Tibial nerve (tissue), 4 donors: ENCODE results near the gene MARVELD1. TPM values are rescaled to one million over a fixed set of nuclear protein-coding genes. Genes with fewer than 3 reads are reported as not detected.

Source experiments
- DNase-seq, 2 donors: peaks; one replicate each; pipeline ENCODE4 v3.0.0-alpha.2; 2019; ENCODE audit warnings: low spot score in 2 of 2
- H3K27ac ChIP-seq, 4 donors: fragments of 200-600 bp; sonication (generic) in 3 of 4; one replicate each; pipeline ENCODE4 v1.5.1; 2017 to 2019; ENCODE audit warnings: mild to moderate bottlenecking in 1 of 4
- H3K27me3 ChIP-seq, 2 donors: fragments of 200-600 bp; sonication (generic) in 1 of 2; one replicate each; pipeline versions ENCODE4 v1.5.1 to v1.6.0; 2017 to 2019
- H3K36me3 ChIP-seq, 3 donors: fragments of 200-600 bp; sonication (generic); one replicate each; pipeline ENCODE4 v1.5.1; 2018 to 2019
- H3K4me1 ChIP-seq, 4 donors: fragments of 200-600 bp; sonication (generic) in 3 of 4; one replicate each; pipeline ENCODE4 v1.5.1; 2017 to 2019
- H3K4me3 ChIP-seq, 4 donors: fragments of 200-600 bp; sonication (generic) in 3 of 4; one replicate each; pipeline ENCODE4 v1.5.1; 2017 to 2019; ENCODE audit warnings: mild to moderate bottlenecking in 1 of 4, moderate library complexity in 1 of 4
- H3K9me3 ChIP-seq, 4 donors: fragments of 200-600 bp; sonication (generic) in 3 of 4; one replicate each; pipeline ENCODE4 v1.5.1; 2017 to 2019
- EP300 ChIP-seq, 2 donors: sonication (generic); formaldehyde crosslinking; IDR thresholded peaks; one replicate each; pipeline ENCODE4 v1.6.1; 2017; ENCODE audit warnings: antibody characterized with exemption in 2 of 2, mild to moderate bottlenecking in 1 of 2
- POLR2A ChIP-seq, 2 donors: fragments of 450-650 bp; IDR thresholded peaks; one replicate each; pipeline ENCODE4 v1.6.1; 2017; ENCODE audit warnings: antibody characterized with exemption in 2 of 2, mild to moderate bottlenecking in 2 of 2, moderate library complexity in 2 of 2
- WGBS, 2 donors: methylation state at CpG; one replicate each; pipeline ENCODE4 v1.1.5; 2018; 5-methylcytosine and 5-hydroxymethylcytosine counted together
- total RNA-seq, 4 donors: library from RNA; depleted of rRNA; stranded (reverse); fragments of >200 nt; gene quantifications; one replicate each; pipeline ENCODE4 v1.1.0, GENCODE V29; 2016
- TF ChIP-seq, protein P1 (sequence below), 5 experiments: fragments of 200-600 bp in 3 of 5; fragments of 450-650 bp in 2 of 5; sonication (generic) in 3 of 5; IDR thresholded peaks; one replicate each; pipeline ENCODE4 v1.5.1; 2016 to 2019; ENCODE audit warnings: antibody characterized with exemption in 5 of 5, mild to moderate bottlenecking in 3 of 5, moderate library complexity in 2 of 5

MARVELD1 gene
- total RNA-seq, 4 donors from 2014 or later = 28.0 to 45.3 (median 42.2) TPM

DNA sequence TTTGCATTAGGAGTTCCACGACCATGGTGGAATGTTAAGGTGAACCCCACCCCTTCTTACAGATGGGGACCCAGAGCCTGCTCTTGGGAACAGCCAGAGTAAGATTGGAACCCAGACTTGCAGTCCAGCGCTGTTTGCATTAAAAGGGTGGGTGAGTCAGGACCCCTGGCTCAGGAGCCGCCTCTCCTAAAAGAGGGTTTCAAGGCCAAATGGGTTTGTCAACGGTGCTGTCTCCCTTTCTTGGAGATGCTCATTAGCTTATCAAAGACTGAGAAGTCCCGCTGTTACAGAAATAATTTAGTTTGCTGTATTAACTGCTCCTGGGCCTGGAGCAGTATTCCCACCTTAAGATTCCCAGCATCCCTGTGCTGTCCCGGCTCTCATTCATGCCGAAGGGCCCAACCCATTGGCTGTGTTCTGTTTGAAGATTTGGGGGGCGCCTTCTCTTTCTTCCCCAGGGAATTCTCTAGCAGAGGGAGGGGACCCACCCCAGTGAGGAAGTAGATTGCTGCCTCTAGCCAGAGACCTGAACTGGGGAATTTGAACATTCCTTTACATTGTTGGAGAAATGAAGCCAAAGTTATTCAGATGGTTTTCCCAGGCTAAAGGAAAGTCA, 1.8 kb downstream of the MARVELD1 start:
- peak overlapping the region; percentile 41 to 82 (median 68) for H3K4me3 ChIP-seq
- TF ChIP-seq, protein P1, sequence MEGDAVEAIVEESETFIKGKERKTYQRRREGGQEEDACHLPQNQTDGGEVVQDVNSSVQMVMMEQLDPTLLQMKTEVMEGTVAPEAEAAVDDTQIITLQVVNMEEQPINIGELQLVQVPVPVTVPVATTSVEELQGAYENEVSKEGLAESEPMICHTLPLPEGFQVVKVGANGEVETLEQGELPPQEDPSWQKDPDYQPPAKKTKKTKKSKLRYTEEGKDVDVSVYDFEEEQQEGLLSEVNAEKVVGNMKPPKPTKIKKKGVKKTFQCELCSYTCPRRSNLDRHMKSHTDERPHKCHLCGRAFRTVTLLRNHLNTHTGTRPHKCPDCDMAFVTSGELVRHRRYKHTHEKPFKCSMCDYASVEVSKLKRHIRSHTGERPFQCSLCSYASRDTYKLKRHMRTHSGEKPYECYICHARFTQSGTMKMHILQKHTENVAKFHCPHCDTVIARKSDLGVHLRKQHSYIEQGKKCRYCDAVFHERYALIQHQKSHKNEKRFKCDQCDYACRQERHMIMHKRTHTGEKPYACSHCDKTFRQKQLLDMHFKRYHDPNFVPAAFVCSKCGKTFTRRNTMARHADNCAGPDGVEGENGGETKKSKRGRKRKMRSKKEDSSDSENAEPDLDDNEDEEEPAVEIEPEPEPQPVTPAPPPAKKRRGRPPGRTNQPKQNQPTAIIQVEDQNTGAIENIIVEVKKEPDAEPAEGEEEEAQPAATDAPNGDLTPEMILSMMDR (IDR thresholded peaks at IDR 0.05) = no peak
- TF ChIP-seq EP300 (IDR thresholded peaks at IDR 0.05) = no peak
- TF ChIP-seq POLR2A (IDR thresholded peaks at IDR 0.05) = no peak
- H3K27ac ChIP-seq = peak overlapping the region; percentile 90 to 99 (median 96)
- peaks cover 0 to 17% (median 0%) of the 10 kb centered on the region in 3 donors for H3K36me3 ChIP-seq
- no peaks in the 10 kb centered on the region for H3K9me3 ChIP-seq
- peaks cover 6 to 75% (median 50%) of the 10 kb centered on the region in 4 donors for H3K4me1 ChIP-seq
- 16 to 24% methylated on average over 8 of the region's 8 CpGs for WGBS, 2 donors
- no peaks in the 10 kb centered on the region for H3K27me3 ChIP-seq
- DNase-seq = no peak

DNA sequence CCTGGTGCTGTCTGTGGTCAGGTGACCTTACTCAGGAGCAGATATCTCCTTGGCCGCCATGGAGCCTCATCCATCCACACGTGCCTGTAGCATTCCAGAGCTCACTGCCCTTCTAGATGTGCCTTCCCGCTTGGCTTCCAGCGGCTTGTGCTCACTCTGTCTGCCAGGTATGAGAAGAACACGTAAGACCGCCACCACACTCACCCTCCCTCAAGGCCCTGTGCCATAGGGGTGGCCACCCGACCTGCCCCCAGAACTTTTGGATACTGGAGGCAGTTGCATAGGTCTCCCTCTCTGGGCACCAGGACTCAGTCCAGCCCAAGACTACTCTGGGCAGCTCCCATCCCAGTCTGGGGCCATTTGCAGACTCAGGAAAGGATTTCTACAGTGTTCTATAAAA, 4.1 kb downstream of the MARVELD1 start:
- Histone ChIP-seq H3K4me3 (no peak overlapping the region), H3K27me3 (no peaks in the 10 kb centered on the region), H3K27ac (peak overlapping the region; percentile 58 to 99 (median 81)), H3K36me3 (peaks cover 0 to 20% (median 0%) of the 10 kb centered on the region in 3 donors), H3K4me1 (peaks cover 6 to 69% (median 48%) of the 10 kb centered on the region in 4 donors), H3K9me3 (no peaks in the 10 kb centered on the region)
- TF ChIP-seq POLR2A (IDR thresholded peaks at IDR 0.05) (no peak), EP300 (IDR thresholded peaks at IDR 0.05) (no peak)
- TF ChIP-seq, protein P1 (IDR thresholded peaks at IDR 0.05) = no peak
- WGBS, 2 donors = 78% methylated on average over 7 of the region's 7 CpGs
- no peak for DNase-seq

DNA sequence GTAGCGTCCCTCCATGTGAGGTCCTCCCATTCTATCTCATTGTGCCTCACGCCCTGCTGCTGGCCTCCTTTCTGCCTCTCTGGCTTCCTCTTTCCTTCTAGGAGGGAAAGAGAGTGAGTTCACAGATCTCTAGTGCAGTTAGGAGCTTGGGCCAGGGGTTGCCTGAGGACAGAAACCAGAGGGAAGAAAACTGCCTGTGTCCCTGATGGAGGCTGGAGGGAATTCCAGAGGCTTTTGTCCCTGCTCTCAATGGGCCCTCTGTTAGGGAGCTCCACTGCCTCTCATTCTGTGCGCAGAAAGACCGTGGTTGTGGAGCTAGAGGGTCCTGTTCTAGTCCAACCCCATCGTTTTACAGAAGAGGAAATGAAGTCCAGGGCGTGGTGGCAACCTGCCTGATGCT, 4.6 kb downstream of the MARVELD1 start:
- DNase-seq = peak in 1 of 2 donors; percentile 23
- Histone ChIP-seq H3K4me3 (no peak overlapping the region), H3K9me3 (no peaks in the 10 kb centered on the region), H3K36me3 (peaks cover 0 to 20% (median 0%) of the 10 kb centered on the region in 3 donors), H3K27me3 (no peaks in the 10 kb centered on the region), H3K4me1 (peaks cover 6 to 69% (median 45%) of the 10 kb centered on the region in 4 donors), H3K27ac (peak overlapping the region; percentile 58 to 99 (median 81))
- 10 to 26% methylated on average over 6 of the region's 6 CpGs for WGBS, 2 donors
- TF ChIP-seq, protein P1 (IDR thresholded peaks at IDR 0.05) = no peak
- TF ChIP-seq POLR2A (IDR thresholded peaks at IDR 0.05) (no peak), EP300 (IDR thresholded peaks at IDR 0.05) (peak in 1 of 2 donors; percentile 77)

DNA sequence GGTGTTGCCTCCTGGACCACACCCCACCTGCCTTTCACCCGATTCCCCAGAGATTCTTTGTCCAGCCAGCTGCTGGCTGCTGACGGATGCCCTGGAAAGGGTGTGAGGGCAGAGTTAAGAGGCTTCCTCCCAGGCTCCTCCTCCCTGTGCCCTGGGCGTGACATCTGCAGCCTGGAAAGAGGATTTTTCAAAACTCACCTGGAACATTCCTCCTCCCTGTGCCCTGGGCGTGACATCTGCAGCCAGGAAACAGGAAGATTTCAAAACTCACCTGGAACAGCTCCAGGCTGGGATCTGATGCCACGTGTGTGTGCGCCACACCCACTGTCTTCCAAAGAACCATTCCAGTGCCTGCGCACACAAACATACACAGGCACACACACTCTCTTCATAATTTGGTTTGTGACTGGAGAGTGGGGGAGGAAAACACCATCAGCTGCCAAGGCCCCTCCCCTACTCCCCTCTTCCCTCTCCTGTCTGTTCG, 5.2 kb downstream of the MARVELD1 start:
- Histone ChIP-seq H3K27ac (peak overlapping the region; percentile 58 to 99 (median 81)), H3K4me3 (no peak overlapping the region), H3K4me1 (peaks cover 6 to 69% (median 44%) of the 10 kb centered on the region in 4 donors), H3K9me3 (no peaks in the 10 kb centered on the region), H3K36me3 (peaks cover 0 to 20% (median 0%) of the 10 kb centered on the region in 3 donors), H3K27me3 (no peaks in the 10 kb centered on the region)
- TF ChIP-seq POLR2A (IDR thresholded peaks at IDR 0.05) = no peak
- peak; percentile 73 for TF ChIP-seq EP300 (IDR thresholded peaks at IDR 0.05)
- DNase-seq = peak; percentile 72 to 80
- WGBS, 2 donors = 20 to 25% methylated on average over 8 of the region's 8 CpGs

DNA sequence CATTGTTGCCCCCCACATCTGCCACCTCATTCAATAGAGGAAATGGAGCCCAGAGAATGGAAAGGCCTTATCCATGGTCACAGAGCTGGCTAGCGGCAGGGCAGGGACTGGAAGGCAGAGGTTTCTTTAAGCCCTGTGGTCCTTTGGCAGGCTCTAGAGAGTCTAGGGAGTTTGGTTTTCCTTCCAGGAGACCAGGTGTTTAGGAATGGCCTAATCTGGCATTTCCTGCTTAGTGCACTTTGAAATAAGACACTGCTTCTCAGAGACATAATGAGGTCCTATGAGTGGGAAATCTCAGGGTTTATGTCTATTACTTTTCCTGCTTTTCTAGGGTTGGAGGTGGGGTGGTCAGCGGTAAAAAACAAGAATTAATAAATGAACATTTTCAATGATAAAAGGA, 6.1 kb downstream of the MARVELD1 start:
- 79 to 81% methylated on average over 2 of the region's 2 CpGs for WGBS, 2 donors
- Histone ChIP-seq H3K9me3 (no peaks in the 10 kb centered on the region), H3K4me1 (peaks cover 6 to 77% (median 41%) of the 10 kb centered on the region in 4 donors), H3K27me3 (no peaks in the 10 kb centered on the region), H3K36me3 (peaks cover 0 to 20% (median 0%) of the 10 kb centered on the region in 3 donors), H3K27ac (peak overlapping the region; percentile 34 to 99 (median 77)), H3K4me3 (no peak overlapping the region)
- DNase-seq = no peak
- no peak for TF ChIP-seq EP300 (IDR thresholded peaks at IDR 0.05)
- TF ChIP-seq, protein P1 (IDR thresholded peaks at IDR 0.05) = no peak
- no peak for TF ChIP-seq POLR2A (IDR thresholded peaks at IDR 0.05)
